ENCODE measurements around the gene BBS5. TPM values are rescaled to one million over a fixed set of nuclear protein-coding genes. Genes with fewer than 3 reads are reported as not detected.

BBS5 gene
- total RNA-seq, 1 donor from 2014 or later, result 1.5 TPM

- intact Hi-C loops (cut with micrococcal nuclease), result no loop called here
These were observed 60.9 kb downstream of the BBS5 start for GRCh38 chr2:169540146-169540545.

GRCh38 chr2:169542433-169542832, 63.1 kb downstream of the BBS5 start:
- intact Hi-C loops (cut with micrococcal nuclease), result no loop called here

GRCh38 chr2:169546756-169547155, 67.5 kb downstream of the BBS5 start:
- intact Hi-C loops (cut with micrococcal nuclease), result no loop called here

Other genes with a start within 250 kb of the BBS5 start
- 0.11 and 0.36 TPM in 2 replicates for gene LRP2, start 117.0 kb upstream of the BBS5 start, total RNA-seq
- not detected in 2 replicates for gene KLHL41, start 30.2 kb downstream of the BBS5 start, total RNA-seq
- gene FASTKD1, start 94.4 kb downstream of the BBS5 start, total RNA-seq, result 44.5 and 48.4 TPM in 2 replicates
- 51.9 and 55.0 TPM in 2 replicates for gene PPIG, start 104.9 kb downstream of the BBS5 start, total RNA-seq
- gene CFAP210, start 214.9 kb downstream of the BBS5 start, total RNA-seq, result not detected in 2 replicates
- gene PHOSPHO2, start 215.0 kb downstream of the BBS5 start, total RNA-seq, result 2.4 and 3.1 TPM in 2 replicates

All from T-helper 2 cell treated with Interferon-gamma antibody and Interleukin-4, amounts not matched to agents 100 ng/mL and 5 ng/mL, for 36 hours (primary cell).